ENCODE data around the gene TCF4. TPM values are rescaled to one million over a fixed set of nuclear protein-coding genes. Genes with fewer than 3 reads are reported as not detected.

The TCF4 gene
- total RNA-seq, 1 donor = 84.6 TPM

DNA sequence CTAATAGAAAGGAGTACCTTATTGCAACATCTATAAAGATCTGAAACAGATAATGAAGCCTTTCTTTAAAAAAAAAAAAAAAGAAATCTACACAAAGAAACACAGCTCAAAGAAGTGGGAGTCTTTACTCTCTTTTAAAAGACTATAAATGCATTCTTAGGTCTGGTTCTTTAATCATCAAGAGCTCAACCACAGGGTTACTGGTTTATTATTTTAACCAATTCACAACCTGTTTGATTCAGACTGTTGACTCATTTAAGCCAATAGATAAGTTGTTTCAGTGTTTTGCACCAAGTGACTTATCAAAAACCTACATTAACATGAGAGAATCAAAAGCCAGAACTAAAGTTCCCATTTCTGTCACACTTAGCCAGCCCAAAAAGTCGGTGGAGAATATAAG is 93.1 kb downstream of the TCF4 start:
- no peak for DNase-seq (ENCODE audit: low read depth)
- no peak overlapping the region for H3K4me3 ChIP-seq (ENCODE audit: low read depth, low read length)
- TF ChIP-seq, protein P1, sequence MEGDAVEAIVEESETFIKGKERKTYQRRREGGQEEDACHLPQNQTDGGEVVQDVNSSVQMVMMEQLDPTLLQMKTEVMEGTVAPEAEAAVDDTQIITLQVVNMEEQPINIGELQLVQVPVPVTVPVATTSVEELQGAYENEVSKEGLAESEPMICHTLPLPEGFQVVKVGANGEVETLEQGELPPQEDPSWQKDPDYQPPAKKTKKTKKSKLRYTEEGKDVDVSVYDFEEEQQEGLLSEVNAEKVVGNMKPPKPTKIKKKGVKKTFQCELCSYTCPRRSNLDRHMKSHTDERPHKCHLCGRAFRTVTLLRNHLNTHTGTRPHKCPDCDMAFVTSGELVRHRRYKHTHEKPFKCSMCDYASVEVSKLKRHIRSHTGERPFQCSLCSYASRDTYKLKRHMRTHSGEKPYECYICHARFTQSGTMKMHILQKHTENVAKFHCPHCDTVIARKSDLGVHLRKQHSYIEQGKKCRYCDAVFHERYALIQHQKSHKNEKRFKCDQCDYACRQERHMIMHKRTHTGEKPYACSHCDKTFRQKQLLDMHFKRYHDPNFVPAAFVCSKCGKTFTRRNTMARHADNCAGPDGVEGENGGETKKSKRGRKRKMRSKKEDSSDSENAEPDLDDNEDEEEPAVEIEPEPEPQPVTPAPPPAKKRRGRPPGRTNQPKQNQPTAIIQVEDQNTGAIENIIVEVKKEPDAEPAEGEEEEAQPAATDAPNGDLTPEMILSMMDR (IDR thresholded peaks at IDR 0.05; ENCODE audit: insufficient read depth, low read depth, low read length) = no peak

DNA sequence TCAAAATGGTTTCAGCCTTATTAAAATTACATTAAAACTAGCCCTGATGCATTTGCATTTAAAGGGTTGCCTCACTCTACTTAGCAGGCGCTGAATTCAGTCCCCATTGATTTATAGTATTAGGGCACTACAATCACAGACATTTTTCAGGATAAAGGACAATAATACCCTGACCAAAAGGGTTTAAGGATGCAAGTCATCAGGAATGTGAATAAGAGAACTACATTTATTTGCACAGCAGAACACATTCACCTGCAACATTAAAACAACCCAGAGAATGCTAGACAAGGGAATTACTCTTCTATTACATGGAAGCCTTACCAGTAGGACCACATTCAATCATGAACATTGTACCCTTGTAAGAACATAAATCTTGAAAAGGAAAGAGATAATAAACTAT is 93.6 kb downstream of the TCF4 start:
- DNase-seq (ENCODE audit: low read depth) = no peak
- TF ChIP-seq, protein P1 (IDR thresholded peaks at IDR 0.05; ENCODE audit: insufficient read depth, low read depth, low read length) = no peak
- no peak overlapping the region for H3K4me3 ChIP-seq (ENCODE audit: low read depth, low read length)

DNA sequence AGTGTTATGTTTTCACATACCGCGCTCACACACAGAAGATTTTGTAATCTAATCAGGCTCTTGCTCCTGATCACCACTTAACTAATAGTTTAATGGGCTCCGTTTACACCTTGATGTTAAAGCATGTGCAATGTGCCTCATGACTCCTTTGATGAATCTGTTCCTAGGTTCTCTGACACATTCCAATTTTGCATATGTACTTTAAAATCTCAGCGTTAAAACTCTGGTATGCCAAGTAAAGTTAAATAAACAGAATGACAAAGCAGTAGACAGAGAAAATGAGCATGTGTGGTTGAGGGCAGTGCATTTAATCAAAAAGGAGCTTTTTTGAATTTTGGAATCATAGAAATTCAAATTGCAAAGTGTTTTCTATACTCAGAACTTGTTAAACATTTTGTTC is 96.4 kb downstream of the TCF4 start:
- no peak for DNase-seq (ENCODE audit: low read depth)
- TF ChIP-seq, protein P1 (IDR thresholded peaks at IDR 0.05; ENCODE audit: insufficient read depth, low read depth, low read length) = no peak
- no peak overlapping the region for H3K4me3 ChIP-seq (ENCODE audit: low read depth, low read length)

DNA sequence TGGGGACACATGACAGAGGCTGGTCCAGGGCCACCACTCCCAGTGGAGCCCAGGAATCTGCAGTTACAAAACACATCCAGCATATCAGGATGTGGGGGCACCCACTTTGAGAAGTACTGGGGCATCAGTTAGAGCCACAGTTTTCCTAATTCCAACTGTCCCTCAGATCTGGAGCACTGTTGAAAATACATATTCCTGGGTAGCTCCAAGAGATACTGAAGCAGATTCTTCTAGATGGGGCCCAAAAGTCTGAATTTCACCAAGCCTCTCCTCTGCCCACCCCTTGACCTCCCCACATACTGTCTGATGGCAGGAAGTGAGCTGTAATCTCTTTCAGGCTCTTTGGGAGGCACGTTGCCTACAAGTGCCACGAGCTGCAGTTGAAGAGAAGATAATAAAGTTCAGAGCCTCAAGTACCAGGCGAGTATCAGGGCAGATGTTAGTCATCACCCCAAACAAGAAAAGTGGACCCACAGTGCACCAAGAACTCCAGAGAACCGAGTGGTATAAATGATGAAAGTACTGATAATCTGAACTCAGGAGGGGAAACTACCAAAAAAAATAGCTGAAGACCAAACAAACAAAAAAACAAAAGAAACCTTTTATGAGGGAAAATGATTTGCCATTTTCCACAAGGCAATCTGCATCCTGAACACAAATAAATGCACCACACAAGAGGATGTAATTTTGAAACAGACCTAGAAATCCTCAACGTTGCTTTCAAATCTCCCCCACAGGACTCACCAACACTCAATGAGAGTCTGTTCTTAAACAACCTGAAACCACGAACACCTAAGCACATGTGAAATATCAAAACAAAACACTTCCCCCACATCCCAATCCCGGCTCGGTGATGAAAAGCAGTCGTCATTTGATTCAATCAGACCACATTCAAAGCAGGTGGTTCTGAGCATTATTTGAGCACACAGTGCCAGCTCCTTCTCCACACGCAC is 98.7 kb downstream of the TCF4 start:
- H3K4me3 ChIP-seq (ENCODE audit: low read depth, low read length) = no peak overlapping the region
- no peak for DNase-seq (ENCODE audit: low read depth)
- TF ChIP-seq, protein P1 (IDR thresholded peaks at IDR 0.05; ENCODE audit: insufficient read depth, low read depth, low read length) = no peak

DNA sequence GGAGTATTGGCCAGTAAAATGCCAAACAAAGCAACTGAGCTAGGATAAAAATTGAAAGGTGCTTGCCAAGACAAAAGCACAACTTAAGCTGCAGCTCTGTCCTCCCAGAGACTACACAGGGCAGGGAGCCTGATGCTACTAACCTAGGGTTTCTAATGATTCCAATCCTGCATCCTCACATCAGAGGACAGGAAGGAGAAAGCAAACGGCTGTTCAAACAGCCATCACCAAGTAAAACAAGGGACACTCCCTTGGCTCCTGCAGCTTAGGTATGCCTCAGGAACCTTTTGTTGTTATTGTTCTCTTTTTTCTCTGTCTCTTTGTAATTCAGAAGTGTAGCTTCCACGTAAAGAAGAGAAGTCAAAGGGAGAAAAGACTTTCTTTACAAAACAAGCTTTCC is 99.5 kb downstream of the TCF4 start:
- TF ChIP-seq, protein P1 (IDR thresholded peaks at IDR 0.05; ENCODE audit: insufficient read depth, low read depth, low read length) = no peak
- DNase-seq (ENCODE audit: low read depth) = no peak
- H3K4me3 ChIP-seq (ENCODE audit: low read depth, low read length) = no peak overlapping the region

DNA sequence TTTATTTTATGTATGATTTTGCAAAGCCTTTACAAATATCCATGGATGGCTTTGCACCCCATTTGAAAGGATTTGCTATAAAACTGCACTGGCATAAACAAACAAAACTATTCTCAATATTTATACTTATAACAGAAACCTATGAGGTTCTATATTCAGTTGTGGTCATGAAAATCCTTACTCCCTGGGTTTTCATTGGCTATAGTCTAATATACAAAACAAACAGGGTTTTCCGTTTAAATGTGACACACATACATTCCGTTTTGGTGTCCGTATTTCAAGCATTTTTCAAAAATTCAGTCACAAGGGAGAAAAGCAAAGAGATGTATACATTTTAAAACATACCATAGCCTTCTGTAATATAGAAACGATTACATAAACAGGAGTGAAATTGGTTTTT is 100.0 kb downstream of the TCF4 start:
- TF ChIP-seq, protein P1 (IDR thresholded peaks at IDR 0.05; ENCODE audit: insufficient read depth, low read depth, low read length) = no peak
- no peak for DNase-seq (ENCODE audit: low read depth)
- no peak overlapping the region for H3K4me3 ChIP-seq (ENCODE audit: low read depth, low read length)
